ENCODE data around the gene HDAC3.

The HDAC3 gene

DNA sequence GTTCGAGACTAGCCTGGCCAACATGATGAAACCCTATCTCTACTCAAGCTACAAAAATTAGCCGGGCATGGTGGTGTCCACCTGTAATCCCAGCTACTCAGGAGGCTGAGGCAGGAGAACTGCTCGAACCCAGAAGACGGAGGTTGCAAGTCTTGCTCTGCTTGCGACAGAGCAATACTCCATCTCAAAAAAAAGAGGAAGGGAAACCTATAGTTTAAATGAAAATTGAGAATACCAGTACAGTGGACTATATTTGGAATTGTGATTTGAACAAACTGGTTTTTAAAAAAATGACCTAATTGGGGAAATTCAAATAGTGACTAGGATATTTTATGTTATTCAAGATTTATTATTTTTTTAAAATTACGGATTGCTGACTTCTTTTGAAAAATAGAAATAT lies 51.1 kb downstream of the HDAC3 start:
- DNase-seq (ENCODE audit: insufficient read length, low spot score): no peak
- FAIRE-seq: no peak
- TF ChIP-seq, protein P1, sequence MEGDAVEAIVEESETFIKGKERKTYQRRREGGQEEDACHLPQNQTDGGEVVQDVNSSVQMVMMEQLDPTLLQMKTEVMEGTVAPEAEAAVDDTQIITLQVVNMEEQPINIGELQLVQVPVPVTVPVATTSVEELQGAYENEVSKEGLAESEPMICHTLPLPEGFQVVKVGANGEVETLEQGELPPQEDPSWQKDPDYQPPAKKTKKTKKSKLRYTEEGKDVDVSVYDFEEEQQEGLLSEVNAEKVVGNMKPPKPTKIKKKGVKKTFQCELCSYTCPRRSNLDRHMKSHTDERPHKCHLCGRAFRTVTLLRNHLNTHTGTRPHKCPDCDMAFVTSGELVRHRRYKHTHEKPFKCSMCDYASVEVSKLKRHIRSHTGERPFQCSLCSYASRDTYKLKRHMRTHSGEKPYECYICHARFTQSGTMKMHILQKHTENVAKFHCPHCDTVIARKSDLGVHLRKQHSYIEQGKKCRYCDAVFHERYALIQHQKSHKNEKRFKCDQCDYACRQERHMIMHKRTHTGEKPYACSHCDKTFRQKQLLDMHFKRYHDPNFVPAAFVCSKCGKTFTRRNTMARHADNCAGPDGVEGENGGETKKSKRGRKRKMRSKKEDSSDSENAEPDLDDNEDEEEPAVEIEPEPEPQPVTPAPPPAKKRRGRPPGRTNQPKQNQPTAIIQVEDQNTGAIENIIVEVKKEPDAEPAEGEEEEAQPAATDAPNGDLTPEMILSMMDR (IDR thresholded peaks at IDR 0.05; ENCODE audit: insufficient read depth, missing control alignments): no peak

DNA sequence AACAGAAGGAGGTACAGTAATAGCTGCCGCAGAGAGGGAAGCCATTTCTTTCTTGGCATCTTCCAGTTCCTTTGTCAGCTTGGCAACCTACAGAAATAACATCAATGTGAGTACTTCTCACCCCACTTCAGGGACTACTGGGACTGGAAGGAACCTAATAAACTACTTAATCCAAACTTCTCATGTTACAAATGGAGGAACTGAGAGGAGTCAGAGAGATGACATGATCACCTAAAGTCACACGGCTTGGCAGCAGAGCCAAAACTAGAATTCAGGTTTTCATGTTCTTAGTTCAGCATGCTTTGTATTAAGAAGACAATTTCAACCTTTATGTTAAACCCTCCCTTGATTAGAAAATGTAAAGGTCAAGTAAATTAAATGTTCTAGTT lies 62.5 kb downstream of the HDAC3 start:
- FAIRE-seq (no peak), DNase-seq (ENCODE audit: insufficient read length, low spot score) (no peak)
- TF ChIP-seq, protein P1 (IDR thresholded peaks at IDR 0.05; ENCODE audit: insufficient read depth, missing control alignments): no peak

DNA sequence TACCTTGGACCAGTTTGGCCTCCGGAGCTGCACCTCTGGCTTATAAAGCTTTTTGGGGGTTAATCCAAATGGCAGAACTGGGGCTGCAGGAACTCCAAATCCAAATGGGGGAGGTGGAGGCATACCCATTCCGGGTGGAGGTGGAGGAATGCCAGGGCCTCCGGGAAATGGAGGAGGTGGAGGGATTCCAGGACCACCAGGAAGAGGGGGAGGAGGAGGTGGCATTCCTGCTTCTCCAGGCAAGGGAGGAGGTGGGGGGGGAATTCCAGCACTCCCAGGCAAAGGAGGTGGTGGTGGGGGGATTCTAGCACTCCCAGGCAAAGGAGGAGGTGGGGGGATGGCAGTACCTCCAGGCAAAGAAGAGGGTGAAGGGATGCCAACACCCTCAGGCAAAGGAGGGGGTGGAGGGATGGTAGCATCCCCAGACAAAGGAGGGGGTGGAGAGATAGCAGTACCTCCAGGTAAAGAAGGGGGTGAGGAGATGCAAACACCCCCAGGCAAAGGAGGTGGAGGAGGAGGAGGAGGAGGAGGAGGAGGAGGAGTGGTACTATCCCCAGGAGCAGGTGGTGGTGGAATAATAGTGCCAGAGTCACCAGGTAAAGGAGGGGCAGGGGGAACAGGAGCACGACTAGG lies 63.0 kb downstream of the HDAC3 start:
- TF ChIP-seq, protein P1 (IDR thresholded peaks at IDR 0.05; ENCODE audit: insufficient read depth, missing control alignments): no peak
- DNase-seq (ENCODE audit: insufficient read length, low spot score) (no peak), FAIRE-seq (no peak)

All from D721Med (cell line).